HepG2 (cell line): ENCODE data around the gene TRIM37. TPM values are rescaled to one million over a fixed set of nuclear protein-coding genes. Genes with fewer than 3 reads are reported as not detected.

Source experiments
- ATAC-seq: fragments of 200-7000 bp; cut with Tn5 transposase; 3 replicates; pipeline ENCODE4 v1.9.1; 2020; ENCODE audit warnings: mild to moderate bottlenecking, moderate library complexity
- BruUV-seq: library from RNA; stranded (reverse); fragments of 400-500 nt; replicated peaks from 2 replicates; lab custom pipeline; 2021; lab: Mats Ljungman, UMichigan
- CTCF ChIA-PET: fragments of 300-600 bp; formaldehyde crosslinking; extraction: SDS; loops from one replicate; lab custom pipeline; 2021; ENCODE audit warnings: low total read pairs, inconsistent platforms, low intra/inter-chr PET ratio; lab: Yijun Ruan, JAX
- POLR2A ChIA-PET: fragments of 350-600 bp; sonication (Branson Sonifier 250); formaldehyde crosslinking; loops from one replicate; lab custom pipeline; 2020; ENCODE audit warnings: antibody characterized with exemption, inconsistent platforms; lab: Yijun Ruan, JAX
- DNase-seq: peaks from one replicate; pipeline ENCODE4 v3.0.0-alpha.2; 2015; ENCODE audit warnings: low spot score
- FAIRE-seq: peaks from 3 replicates; lab custom pipeline; 2011; peaks lifted over from hg19 to GRCh38; lab: Jason Lieb, UNC
- H2AFZ ChIP-seq: one replicate; pipeline ENCODE4 v1.6.1; 2011; ENCODE audit warnings: low read length, inconsistent platforms
- H3K27ac ChIP-seq: fragments of 300-600 bp; 3 replicates; pipeline ENCODE4 v1.8.0; 2011; ENCODE audit warnings: mixed run types, mild to moderate bottlenecking, mixed read lengths, low read length, inconsistent platforms; ENCODE audit not compliant: insufficient read depth; ENCODE audit errors: extremely low read length
- H3K27me3 ChIP-seq, 2 experiments: fragments of 200-600 bp in 1 of 2; 2 replicates in 1 of 2; 3 replicates in 1 of 2; pipeline versions ENCODE4 v1.6.0 to v1.8.0; 2011; ENCODE audit warnings: low read length in 2 of 2, mild to moderate bottlenecking in 2 of 2, moderate library complexity in 2 of 2, inconsistent platforms in 1 of 2; ENCODE audit not compliant: insufficient read depth in 2 of 2, control insufficient read depth in 1 of 2
- H3K36me3 ChIP-seq, 2 experiments: fragments of 200-600 bp in 1 of 2; replicated peaks in 1 of 2; 2 replicates in 1 of 2; 3 replicates in 1 of 2; pipeline versions ENCODE4 v1.5.1 to v1.8.0; 2011; ENCODE audit warnings: low read length in 2 of 2, inconsistent platforms in 1 of 2; ENCODE audit not compliant: insufficient read depth in 2 of 2, control insufficient read depth in 1 of 2
- H3K4me1 ChIP-seq: 2 replicates; pipeline ENCODE4 v1.5.1; 2012; ENCODE audit warnings: low read length, inconsistent platforms; ENCODE audit not compliant: insufficient read depth
- H3K4me2 ChIP-seq: 2 replicates; pipeline ENCODE4 v1.6.0; 2011; ENCODE audit warnings: low read depth, low read length, inconsistent platforms
- H3K4me3 ChIP-seq, 3 experiments: fragments of 200-600 bp in 1 of 3; sonication (generic), shearing (Covaris generic) in 1 of 3; replicated peaks in 1 of 3; 2 replicates each; pipeline ENCODE4 v1.5.1; 2011 to 2016; ENCODE audit warnings: low read length in 3 of 3, inconsistent platforms in 2 of 3, low read depth in 2 of 3, mild to moderate bottlenecking in 2 of 3, control low read depth in 1 of 3, mixed read lengths in 1 of 3; ENCODE audit not compliant: insufficient read depth in 1 of 3
- H3K79me2 ChIP-seq: one replicate; pipeline ENCODE4 v1.6.1; 2011; ENCODE audit warnings: low read length, inconsistent platforms; ENCODE audit not compliant: insufficient read depth
- H3K9ac ChIP-seq: 2 replicates; pipeline ENCODE4 v1.6.0; 2011; ENCODE audit warnings: mild to moderate bottlenecking, low read depth, low read length, inconsistent platforms; ENCODE audit not compliant: insufficient read depth
- H3K9me3 ChIP-seq: 2 replicates; pipeline ENCODE4 v1.5.1; 2012; ENCODE audit warnings: mild to moderate bottlenecking, low read length
- H4K20me1 ChIP-seq: 2 replicates; pipeline ENCODE4 v1.6.0; 2011; ENCODE audit warnings: inconsistent platforms, mild to moderate bottlenecking, low read length, moderate library complexity; ENCODE audit not compliant: insufficient read depth
- AHDC1 ChIP-seq: sonication (generic); formaldehyde crosslinking; IDR thresholded peaks from 2 replicates; pipeline ENCODE4 v1.5.1; 2020; ENCODE audit warnings: mild to moderate bottlenecking, missing genetic modification reagents, borderline replicate concordance
- MED1 ChIP-seq: sonication (generic); formaldehyde crosslinking; IDR thresholded peaks from 2 replicates; pipeline ENCODE4 v1.4.0; 2020; ENCODE audit warnings: missing genetic modification reagents
- NR2C2 ChIP-seq: sonication (generic); formaldehyde crosslinking; IDR thresholded peaks from 2 replicates; pipeline ENCODE4 v1.4.0; 2020; ENCODE audit warnings: missing genetic modification reagents, mild to moderate bottlenecking, moderate library complexity, borderline replicate concordance
- SIN3A ChIP-seq: IDR thresholded peaks from 2 replicates; pipeline ENCODE4 v1.6.1; 2011; ENCODE audit warnings: low read depth, mild to moderate bottlenecking, control low read depth, low read length, borderline replicate concordance
- WGBS: methylation state at CpG from one replicate; pipeline ENCODE4 v1.1.6; 2017; ENCODE audit warnings: low lambda C conversion rate; 5-methylcytosine and 5-hydroxymethylcytosine counted together
- in situ Hi-C: cut with HindIII; loops from 2 replicates; pipeline ENCODE4 v1.10.0; 2017; ENCODE audit warnings: low pct_unique_long_range_greater_than_20kb; ENCODE audit not compliant: extremely low pct_ligation_motif_present
- intact Hi-C: fragments of 100-400 bp; cut with micrococcal nuclease; formaldehyde crosslinking; loops from one replicate; pipeline ENCODE4 v1.10.0; 2022; ENCODE audit not compliant: unreplicated experiment
- polyA plus RNA-seq, 8 experiments: library from polyadenylated mRNA; depleted of rRNA in 3 of 8; stranded (reverse) in 7 of 8; unstranded in 1 of 8; fragments of >200 nt; fragmentation: Illumina TruSeq in 4 of 8; extraction: Trizol in 4 of 8; gene quantifications; 2 replicates each; pipeline versions ENCODE4 v1.2.1 to v1.2.3, GENCODE V29; 2011 to 2016; ENCODE audit warnings: low read depth in 4 of 8, missing spikeins in 1 of 8, mixed read lengths in 1 of 8; ENCODE audit not compliant: insufficient read depth in 1 of 8
- total RNA-seq, 5 experiments: library from RNA; depleted of rRNA; stranded (reverse); fragments of >200 nt; fragmentation: Illumina TruSeq; extraction: Trizol; gene quantifications; 2 replicates each; pipeline ENCODE4 v1.2.3, GENCODE V29; 2016; ENCODE audit warnings: low read depth in 1 of 5
- TF ChIP-seq, protein P1 (sequence below): sonication (generic); formaldehyde crosslinking; IDR thresholded peaks from 2 replicates; pipeline ENCODE4 v1.5.0; 2020; ENCODE audit warnings: missing genetic modification reagents, mild to moderate bottlenecking, borderline replicate concordance

Gene TRIM37
- total and polyA plus RNA-seq, 2 of the 13 experiments (the other 11 are each of a cell fraction or from before 2014, with no cell fraction given), result 12.4 to 39.1 TPM

GRCh38 chr17:59101178-59101577 lies 5.5 kb downstream of the TRIM37 start:
- CTCF ChIA-PET, result no interaction called here
- Histone ChIP-seq H3K9me3 (no peaks in the 10 kb centered on the region), H2AFZ (no peak overlapping the region), H3K9ac (no peak overlapping the region), H3K27ac (no peak overlapping the region)
- no TSS peak for BruUV-seq
- 100% methylated on average over 1 of the region's 1 CpG for WGBS
- no peak for TF ChIP-seq SIN3A
- no peak for TF ChIP-seq NR2C2 (CRISPR knock-in tag)
- no peak for TF ChIP-seq AHDC1 (CRISPR knock-in tag)
- TF ChIP-seq MED1 (CRISPR knock-in tag), result no peak
- TF ChIP-seq, protein P1, sequence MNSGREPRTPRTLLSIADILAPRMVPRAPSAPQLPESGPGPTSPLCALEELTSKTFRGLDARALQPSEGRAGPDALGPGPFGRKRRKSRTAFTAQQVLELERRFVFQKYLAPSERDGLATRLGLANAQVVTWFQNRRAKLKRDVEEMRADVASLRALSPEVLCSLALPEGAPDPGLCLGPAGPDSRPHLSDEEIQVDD (CRISPR knock-in tag), result no peak
- TF ChIP-seq, all 625 proteins: peak for 0
- FAIRE-seq (no peak), DNase-seq (no peak), ATAC-seq (no peak)
- Histone ChIP-seq H3K79me2 (peaks cover 30% of the 10 kb centered on the region), H3K4me1 (peaks cover 19% of the 10 kb centered on the region), H4K20me1 (no peaks in the 10 kb centered on the region), H3K36me3 (peaks cover 0 to 18% of the 10 kb centered on the region in 2 experiments; a peak in 2 of 5 replicates), H3K4me2 (no peak overlapping the region), H3K4me3 (no peak overlapping the region), H3K27me3 (no peaks in the 10 kb centered on the region; a peak in 1 of 5 replicates)
- POLR2A ChIA-PET, result no interaction called here
- intact Hi-C loops, result no loop called here
- in situ Hi-C loops, result no loop called here
